ENCODE measurements around the gene ARID1B.

The ARID1B gene

DNA sequence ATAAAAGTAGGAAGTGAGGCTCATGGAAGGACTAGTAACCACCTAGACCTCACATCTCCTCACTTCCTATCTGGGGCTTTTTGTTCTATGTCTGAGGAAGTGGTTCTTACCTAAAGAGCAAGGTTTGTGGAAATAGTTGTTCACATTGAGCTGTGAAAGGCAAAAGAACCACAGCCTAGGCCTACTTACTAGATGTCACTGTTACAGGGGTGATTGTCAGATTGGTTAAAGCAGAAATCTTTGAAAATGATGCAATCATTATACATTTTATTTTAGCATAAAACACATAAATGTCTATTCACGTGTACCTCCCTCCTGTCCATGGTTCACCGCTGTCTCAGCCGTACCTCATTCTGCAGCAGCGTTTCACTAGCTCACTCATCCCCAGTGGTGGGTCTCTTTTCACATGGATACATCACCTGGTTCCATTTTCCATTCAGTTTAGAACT lies 277.4 kb downstream of the ARID1B start:
- no peak for DNase-seq (ENCODE audit: low spot score)

DNA sequence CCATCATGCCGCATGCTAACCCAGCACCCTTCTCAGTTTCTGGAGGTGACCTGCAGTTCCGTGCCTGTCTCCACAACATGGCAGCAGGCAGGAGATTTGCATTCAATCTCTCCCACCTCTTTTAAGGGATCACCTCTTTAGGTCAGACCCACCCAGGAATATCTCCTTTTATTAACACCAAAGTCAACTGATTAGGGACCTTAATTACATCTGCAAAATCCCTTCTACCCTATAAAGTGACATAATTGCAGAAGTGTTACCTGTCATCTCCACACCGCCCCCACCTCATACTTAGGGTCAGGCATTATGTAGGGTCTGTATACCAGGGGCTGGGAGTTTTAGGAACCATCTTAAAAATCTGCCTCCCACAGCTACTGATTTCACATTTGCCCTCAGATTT lies 278.7 kb downstream of the ARID1B start:
- DNase-seq (ENCODE audit: low spot score), result no peak

DNA sequence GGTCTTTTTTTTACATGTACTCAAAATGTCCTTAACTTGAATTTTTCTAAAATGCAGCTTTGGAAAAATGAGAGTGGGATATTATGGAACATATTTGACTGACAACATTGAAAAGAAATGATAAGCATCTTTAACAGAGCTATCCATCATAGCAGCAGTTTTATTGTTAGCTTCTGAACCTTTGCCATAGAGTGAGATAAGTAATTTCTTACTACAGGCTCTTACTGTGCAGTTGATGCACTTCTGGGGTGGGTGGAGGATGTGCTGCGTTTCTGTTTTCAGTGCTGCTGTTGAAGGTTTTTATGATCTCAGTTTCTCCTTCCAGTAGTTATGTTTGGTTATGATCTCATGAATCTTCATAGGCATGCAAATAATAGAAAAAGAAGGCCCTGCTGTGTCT lies 279.1 kb downstream of the ARID1B start:
- DNase-seq (ENCODE audit: low spot score), result no peak

DNA sequence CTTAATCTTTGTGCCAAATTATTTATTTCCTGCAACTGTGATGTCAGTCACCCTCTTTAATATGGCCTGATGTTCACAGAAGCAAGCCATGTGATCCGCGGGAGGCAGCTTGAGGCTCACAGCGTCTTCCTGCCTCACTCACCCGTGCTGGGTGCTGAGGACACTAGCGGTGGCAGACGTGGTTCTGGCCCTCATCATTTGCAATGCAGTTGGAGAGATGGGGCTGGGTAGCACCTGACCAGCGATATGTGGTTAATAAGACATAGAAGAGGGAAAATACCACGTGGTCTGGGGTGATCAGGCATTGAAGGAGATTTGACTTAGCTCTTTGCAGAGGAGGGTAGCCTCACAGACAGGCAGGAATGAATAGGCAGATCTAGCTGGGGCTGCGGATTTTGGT lies 281.4 kb downstream of the ARID1B start:
- no peak for DNase-seq (ENCODE audit: low spot score)

DNA sequence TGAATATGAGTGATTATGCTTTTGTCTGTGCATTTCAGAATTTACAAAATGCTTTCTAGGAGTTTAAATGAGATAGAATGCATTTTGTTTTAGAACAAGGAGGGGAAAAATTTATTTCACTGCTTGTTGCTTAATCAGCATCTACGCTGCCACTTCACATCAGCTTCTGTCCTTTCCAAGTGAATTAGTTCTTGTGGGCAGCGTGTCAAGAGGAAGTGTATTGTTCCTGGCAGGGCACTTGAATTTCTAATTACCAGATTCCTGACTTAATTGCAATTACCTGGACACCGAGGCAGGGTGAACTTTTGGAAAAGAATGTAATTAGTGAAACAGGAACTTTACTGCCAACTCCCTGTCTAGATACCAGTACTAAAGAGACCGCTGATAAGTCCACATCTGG lies 282.6 kb downstream of the ARID1B start:
- DNase-seq (ENCODE audit: low spot score), result no peak

DNA sequence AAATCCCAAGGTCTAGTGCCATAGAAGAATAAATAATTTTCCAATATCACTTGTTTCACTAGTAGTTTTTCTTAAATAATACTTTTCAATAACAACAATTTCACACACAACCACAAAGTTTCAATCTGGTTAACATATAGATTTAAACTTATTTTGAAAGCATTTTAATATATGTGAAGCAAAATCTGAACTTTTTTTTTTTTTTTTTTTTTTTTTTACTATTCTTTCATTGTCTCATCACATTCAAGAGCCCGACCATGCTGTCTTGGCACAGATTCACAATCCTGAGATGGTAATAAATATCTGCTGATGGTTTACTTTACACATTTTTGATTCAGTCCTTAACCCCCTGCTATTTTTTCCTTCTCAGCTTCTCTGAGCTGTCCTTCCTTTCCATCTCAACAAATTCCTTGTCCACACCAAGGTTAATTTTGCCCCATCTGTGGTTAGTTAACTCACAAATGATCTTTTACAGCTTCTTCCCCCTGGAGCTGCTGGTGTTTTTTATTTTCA lies 283.3 kb downstream of the ARID1B start:
- no peak for DNase-seq (ENCODE audit: low spot score)

DNA sequence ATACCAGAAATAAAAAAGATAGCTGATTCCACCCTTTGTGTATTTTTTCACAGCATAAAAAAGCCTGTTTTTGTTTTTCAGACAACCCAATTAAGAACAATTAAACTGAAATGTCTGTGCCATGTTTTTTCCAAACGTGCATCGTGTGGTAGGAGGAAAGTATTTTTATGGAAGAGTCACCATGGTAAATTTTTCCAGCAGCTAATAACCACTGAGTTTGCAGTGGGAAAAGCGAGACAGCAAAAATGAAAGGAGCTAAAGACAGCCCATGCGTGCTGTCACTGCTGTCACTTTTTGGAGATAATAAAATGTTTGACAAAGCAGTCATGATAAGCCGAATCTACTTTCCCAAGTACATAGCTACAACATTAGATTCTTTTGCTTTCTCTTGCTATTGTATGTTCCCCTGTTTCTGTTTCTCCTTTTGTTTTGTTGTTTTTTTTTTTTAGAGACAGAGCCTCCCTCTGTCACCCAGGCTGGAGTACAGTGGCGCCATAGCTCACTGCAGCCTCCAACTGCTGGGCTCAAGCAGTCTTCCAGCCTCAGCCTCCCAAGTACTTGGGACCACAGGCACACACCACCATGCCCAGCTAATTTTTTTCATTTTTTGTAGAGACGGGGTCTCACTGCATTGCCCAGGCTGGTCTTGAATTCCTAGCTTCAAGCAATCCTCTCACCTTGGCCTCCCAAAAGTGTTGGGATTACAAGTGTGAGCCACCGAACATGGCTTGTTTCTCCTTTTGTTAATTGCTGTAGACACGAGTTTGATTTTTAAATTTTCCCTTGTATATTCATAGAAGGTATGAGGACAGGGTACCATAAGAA lies 284.8 kb downstream of the ARID1B start:
- no peak for DNase-seq (ENCODE audit: low spot score)

DNA sequence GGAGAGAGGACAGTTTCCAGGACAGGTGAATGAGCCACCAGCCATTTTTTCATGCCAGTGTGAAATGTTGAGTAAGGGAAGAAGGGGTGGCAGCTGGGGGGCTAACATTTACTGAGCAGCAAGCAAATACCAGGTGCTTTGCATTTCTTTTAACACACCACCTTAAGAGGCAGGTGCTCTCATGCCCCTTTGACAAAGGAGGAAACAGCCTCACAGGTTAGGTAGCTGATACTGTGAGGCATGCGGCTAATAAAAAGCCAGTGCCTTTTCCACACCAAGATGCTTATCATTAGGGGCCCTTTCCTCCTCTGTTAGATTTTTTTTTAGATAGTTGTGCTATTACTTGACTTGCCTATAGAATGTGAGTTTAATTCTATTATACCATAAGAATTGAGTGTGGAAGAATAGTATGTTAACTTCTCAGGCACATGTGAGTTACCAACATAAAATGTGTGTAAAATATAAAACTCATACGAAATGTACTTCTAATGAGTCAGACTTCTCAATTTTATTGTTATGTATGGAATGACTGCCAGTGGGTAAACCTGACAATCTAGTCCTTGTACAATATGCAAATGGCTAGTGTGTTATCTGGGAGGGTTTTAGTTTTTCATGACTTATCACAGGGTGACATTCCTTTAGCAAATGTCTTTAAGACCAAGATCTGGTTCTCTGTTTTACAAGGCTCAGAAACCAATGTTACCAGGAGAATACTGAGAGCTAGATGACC lies 286.2 kb downstream of the ARID1B start:
- DNase-seq (ENCODE audit: low spot score), result no peak

DNA sequence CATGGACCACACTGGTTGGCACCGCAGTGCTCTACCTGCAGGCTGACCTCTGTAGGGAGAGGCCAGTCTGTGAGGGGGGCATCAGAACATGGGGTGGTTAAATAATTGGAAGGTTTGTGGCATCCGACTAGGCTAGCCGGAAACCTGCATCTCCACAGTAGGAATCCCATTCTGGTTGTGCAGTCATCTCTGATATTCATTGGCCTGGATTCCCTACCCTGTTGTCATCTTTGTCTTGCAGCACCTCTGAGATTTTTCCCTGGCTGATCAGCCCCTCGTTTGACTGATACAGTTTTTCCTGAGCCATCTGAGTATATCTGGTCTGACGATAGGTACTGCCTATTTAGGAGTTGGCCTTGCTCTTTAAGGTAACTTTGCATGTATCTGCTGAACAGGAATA lies 286.7 kb downstream of the ARID1B start:
- DNase-seq (ENCODE audit: low spot score), result no peak

DNA sequence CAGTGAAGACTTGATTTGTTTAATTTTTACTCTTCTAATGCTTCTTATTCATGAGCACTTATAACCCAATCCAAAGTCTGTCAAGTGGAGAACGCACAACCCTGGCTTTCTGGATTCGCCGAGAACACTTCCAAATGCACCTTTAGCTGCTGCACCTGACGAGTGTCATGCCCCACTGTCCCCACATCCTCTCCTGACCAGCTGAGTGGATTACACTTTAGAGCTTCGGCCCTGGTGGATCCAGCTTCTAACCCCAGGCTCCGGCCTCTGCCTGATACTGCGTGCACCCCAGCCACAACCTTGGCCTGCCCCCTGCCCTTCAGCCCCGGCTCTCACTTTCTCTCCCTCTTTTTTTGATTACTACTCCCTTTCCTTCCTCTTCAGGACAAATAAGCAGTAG lies 287.3 kb downstream of the ARID1B start:
- DNase-seq (ENCODE audit: low spot score), result no peak

DNA sequence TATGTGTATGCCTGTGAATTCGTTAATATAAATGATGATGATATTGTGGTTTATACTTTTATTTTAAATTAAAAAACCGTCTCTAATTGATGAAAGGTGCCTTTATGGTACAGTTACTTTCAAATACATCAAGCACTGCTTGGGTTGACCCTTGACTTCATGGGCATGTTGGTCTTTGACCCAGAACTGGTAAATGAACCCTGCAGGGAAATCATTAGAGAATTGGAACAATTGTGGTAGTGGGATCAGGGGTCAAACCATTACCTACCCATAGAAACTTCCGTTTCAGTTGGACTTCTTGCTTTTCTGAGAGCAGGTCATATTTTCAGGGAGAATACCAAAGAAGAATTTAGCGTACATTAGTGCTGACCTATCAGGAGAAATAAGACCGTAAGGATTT lies 288.2 kb downstream of the ARID1B start:
- no peak for DNase-seq (ENCODE audit: low spot score)

DNA sequence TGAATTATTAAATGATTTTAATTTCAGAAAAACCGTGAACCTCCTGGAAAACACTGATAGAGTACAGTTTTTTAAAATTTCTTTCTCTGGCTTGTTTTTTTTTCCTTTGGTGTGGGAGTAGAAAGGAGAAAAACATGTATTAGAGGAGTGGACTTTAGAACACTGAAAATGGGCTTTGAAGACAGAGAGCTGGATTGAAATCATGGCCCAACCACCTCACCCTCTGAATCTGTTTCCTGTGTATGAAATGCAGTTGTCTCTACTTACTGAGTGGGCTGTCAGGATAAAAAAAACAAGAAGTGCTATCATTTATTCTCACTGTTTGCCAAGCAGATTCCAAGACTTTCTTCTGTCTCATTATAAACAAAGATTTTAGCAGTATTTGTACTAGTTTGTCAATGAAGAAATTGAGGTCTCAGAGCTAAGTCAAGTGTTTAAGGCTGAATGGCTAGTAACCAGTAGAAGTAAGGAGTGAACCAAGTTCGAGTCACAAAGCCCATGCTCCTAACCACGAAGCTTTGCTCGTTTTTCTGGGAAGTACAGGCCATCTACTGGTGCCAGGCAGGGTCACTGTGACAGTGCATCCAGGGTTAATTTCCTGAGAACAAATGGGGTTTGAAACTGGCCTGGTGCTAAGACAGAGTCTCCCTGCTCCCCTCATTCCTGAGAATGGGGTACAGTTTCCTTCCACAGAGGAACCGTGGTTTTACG lies 289.8 kb downstream of the ARID1B start:
- no peak for DNase-seq (ENCODE audit: low spot score)

DNA sequence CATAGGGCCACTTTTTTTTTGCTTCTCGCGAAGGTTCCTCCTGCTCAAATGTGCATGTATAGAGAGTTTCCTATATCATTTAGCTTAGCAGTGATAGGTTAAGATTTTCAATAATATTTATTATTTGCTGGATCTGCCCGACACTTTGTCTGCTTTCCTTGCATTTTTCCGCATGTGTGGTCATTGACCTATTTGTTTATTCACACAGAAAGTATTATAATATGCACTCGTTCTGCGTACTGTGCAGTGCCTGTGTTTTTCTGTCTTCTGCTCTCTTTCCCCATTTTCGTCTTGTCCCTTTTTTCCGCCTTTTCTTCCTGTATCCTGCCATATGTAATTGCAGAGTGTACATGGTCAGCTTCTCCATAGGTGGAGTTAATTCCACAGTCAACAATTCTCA lies 290.3 kb downstream of the ARID1B start:
- no peak for DNase-seq (ENCODE audit: low spot score)

DNA sequence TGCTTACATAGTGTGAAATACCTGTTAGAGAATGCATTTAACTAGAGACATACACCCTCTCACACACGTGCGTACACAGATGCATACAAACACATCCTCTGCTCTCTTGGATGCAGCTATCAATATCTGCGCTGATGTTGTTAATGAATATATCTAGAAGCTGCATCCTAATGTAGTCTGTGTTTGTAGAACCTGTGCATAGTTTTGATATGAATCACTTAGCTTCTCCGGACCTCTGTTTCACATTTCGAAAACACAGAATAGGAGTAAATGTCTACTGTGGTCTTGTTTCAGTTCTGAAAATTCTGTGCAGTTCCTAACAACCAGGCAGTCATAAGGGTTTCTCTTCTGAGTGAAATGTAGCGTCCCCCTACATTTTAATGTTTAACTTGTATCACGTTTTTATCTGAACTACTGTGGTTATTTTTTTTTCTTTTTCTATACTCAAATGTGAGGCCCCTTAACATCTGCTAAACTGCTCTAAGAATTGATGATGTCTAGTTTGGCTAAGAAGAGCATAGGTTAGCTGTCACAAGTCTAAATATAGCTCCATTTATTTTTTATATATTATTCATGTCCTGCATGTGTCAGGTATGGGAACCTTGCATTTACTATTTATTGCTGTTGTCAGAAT lies 291.6 kb downstream of the ARID1B start:
- DNase-seq (ENCODE audit: low spot score), result no peak

DNA sequence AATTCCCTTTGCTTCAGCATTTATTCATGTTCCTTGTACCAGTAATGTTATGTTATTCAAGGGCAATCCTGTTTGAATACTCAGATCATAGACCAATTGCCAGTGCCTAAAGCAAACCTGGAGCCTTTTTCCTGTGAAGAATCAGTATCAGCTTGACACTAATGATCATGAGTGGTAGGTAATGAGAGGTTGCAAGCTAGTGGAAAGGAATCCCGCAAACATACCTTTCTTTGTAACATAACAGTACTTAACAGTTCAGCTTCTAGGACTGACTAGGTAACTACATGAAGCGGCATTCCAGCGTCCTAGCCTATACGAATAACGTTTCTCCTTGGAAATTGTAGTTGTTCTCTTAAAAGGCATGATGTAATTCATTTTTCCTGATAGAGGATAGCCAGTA lies 292.4 kb downstream of the ARID1B start:
- DNase-seq (ENCODE audit: low spot score), result no peak

DNA sequence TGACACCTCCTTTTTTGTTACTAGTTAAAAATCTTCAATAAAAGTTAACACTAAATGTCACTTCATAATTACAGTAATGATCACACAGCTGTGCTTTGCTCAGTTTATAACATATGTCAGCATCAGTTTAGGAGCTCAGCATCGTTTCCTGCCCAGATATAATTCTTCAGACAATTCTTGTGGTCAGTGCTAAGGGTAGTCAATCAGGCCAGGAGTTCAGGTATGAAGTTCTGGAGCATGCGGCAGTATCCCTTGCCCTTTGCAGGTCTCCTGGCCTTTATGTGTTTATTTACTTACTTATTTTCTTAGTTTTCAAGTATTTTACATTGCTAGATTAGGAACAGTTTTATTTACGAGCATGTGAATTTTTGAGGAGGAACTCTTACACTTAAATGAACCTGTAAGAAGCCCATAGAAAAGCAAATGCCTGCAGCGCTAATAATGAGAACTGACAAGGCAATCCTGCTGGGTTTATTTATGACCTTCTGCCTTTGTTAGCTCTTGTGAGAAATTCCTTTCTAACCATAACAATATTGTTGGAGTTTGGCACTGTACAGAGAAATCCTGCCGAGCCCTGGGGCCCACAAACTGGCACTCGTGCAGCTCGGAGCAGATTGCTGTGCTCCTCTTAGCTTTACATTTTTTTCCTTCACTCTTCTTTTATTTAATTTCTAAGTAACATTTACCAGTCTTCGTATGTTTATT lies 293.4 kb downstream of the ARID1B start:
- DNase-seq (ENCODE audit: low spot score), result no peak

DNA sequence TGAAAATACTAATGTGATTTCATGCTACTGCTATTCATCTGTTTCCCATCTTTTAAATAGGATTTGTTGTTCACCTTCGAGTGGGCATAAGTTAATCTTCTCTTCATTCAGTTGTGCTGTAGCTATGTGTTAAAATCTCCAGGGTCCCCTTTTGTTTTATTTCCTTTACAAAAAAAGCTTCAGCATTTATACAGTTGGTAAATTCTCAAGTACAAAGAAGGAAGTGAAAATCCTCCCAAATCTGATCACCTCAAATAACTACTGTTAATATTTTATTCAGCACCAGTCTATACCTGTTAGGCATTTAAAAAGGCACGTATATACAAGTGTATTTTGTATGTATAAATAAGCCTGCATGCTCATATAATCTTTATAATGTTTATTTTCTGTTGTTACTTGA lies 294.9 kb downstream of the ARID1B start:
- no peak for DNase-seq (ENCODE audit: low spot score)

DNA sequence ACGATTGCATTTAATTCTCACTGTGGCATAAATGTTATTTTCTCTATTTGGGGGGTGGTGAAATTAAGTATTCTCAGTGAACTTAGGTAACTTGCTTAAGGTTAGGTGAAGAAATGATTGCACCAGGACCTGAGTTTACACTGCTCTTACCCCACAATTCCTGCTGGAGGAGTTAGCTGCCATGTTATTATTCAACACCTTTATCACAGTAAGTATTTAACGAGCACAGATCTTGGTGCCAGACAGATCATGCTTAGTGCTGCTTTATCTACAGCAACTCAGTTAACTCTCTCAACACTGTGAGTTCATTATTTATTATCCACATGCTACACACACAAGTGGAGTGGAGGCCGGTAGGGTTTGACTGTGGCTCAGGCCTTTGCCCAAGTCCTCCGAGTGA lies 296.4 kb downstream of the ARID1B start:
- no peak for DNase-seq (ENCODE audit: low spot score)

DNA sequence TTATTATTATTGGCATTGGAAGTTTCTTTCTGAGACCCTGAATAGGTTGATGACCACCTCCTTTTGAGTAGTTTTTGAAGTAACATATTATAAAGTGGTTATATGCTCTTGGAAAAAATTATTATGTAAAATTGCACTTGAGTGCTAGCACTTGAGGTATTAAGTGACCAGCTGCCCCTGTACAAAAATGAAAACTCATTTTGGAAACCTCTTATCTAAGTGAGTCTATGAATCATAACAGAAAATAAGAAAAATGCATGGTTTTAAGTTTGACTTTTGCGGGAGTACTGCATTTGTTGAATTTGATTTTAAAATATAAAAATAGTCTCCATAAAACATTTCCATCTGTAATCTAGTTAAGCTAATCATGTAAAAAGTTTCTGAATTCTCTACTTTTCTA lies 297.8 kb downstream of the ARID1B start:
- no peak for DNase-seq (ENCODE audit: low spot score)

DNA sequence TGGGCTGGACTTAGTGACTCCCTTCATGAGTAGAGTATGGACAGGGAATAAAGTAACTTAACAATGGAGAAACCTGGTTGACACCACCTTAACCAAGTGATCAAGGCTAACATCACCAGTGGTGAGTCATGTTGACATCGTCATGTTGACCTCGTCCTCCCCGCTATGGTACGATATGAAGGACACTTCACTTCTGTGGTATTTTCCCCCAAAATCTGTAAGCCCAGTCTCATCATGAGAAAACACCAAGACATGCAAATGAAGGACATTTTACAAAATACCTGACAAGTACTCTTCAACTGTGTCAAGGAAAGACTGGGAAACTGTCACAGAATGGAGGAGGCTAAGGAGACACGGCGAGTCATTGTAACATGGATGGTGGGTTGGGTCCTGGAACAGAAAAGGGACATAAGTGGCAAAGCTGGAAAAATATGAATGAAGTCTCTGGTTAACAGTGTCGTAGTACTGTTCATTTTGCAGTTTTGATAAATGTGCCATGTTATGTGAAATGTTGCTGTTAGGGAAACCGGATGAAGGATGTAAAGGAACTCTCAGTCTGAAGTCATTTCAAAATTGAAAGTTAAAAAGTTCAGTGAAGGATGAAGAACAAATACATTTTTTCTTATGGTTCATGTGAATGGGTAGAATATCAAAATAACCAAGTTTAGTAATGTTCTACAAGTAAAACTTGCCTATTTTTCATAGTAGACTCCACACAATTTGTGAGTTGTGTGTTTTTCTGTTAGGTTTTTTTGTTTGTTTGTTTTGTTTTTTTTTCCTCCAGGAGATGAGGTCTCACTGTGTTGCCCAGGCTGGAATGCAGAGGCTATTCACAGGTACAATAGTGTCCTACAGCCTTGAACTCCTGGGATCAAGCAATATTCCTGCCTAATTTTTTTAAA lies 298.6 kb downstream of the ARID1B start:
- DNase-seq (ENCODE audit: low spot score), result no peak

DNA sequence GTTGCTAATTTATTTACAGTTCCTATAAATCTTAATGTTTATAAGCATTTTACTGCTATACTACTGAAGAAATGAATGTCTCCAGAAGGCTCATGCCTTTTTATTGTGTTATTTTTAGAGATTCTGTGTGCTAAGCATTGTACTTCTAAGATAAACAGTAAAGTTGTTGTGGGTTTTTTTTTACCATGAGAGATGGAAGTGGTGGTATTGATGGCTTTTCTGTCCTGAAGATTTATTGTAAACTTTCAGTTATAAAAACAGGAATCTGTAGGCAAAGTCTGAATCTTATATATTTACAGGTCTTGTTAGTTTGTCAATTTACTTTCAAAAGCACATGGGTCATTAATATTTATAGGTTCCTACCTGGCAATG lies 299.3 kb downstream of the ARID1B start:
- no peak for DNase-seq (ENCODE audit: low spot score)
